ENCODE data around the gene ZNF496. TPM values are rescaled to one million over a fixed set of nuclear protein-coding genes. Genes with fewer than 3 reads are reported as not detected.

Gene ZNF496
- total RNA-seq, 1 experiment from 2014 or later: 22.1 TPM

Other genes starting within 250 kb of the ZNF496 start
- 10.0 and 17.5 TPM in 2 replicates for gene ZNF669, start 227.5 kb downstream of the ZNF496 start, total RNA-seq (2014; rRNA removed; shearing (Covaris generic))
- gene ZNF124, start 159.8 kb downstream of the ZNF496 start, total RNA-seq (2014; rRNA removed; shearing (Covaris generic)): 41.3 and 49.0 TPM in 2 replicates
- not detected in 2 replicates for gene VN1R5, start 75.8 kb downstream of the ZNF496 start, total RNA-seq (2014; rRNA removed; shearing (Covaris generic))
- 3.8 and 4.6 TPM in 2 replicates for gene NLRP3, start 84.3 kb upstream of the ZNF496 start, total RNA-seq (2014; rRNA removed; shearing (Covaris generic))
- not detected in 2 replicates for gene OR2B11, start 126.2 kb upstream of the ZNF496 start, total RNA-seq (2014; rRNA removed; shearing (Covaris generic))
- 0.11 TPM in 1 of 2 replicates, not detected in the other for gene OR2C3, start 204.6 kb upstream of the ZNF496 start, total RNA-seq (2014; rRNA removed; shearing (Covaris generic))
- gene GCSAML, start 217.3 kb upstream of the ZNF496 start, total RNA-seq (2014; rRNA removed; shearing (Covaris generic)): 2.7 and 3.8 TPM in 2 replicates